ENCODE measurements around the gene CHML.

The CHML gene

GRCh38 chr1:241611736-241612135, 28.4 kb downstream of the CHML start:
- H3K4me1 ChIP-seq (ENCODE audit: control insufficient read depth in 1 of 2, insufficient read depth in 1 of 2, low read depth in 1 of 2, low read length in 1 of 2), result peaks cover 12 to 33% of the 10 kb centered on the region in 2 experiments
- H3K27ac ChIP-seq, result no peak overlapping the region
- H3K27me3 ChIP-seq, result no peaks in the 10 kb centered on the region
- no peaks in the 10 kb centered on the region for H3K36me3 ChIP-seq
- no peak overlapping the region for H3K4me3 ChIP-seq (ENCODE audit: low read depth in 1 of 2, low read length in 1 of 2)
- TF ChIP-seq CTCF (IDR thresholded peaks at IDR 0.05), result no peak
- H3K9me3 ChIP-seq, result no peaks in the 10 kb centered on the region

GRCh38 chr1:241611063-241611462, 29.1 kb downstream of the CHML start:
- peaks cover 6 to 27% of the 10 kb centered on the region in 2 experiments for H3K4me1 ChIP-seq (ENCODE audit: control insufficient read depth in 1 of 2, insufficient read depth in 1 of 2, low read depth in 1 of 2, low read length in 1 of 2)
- H3K4me3 ChIP-seq (ENCODE audit: low read depth in 1 of 2, low read length in 1 of 2), result no peak overlapping the region
- TF ChIP-seq CTCF (IDR thresholded peaks at IDR 0.05), result peak; percentile 67
- H3K27me3 ChIP-seq, result no peaks in the 10 kb centered on the region
- H3K36me3 ChIP-seq, result no peaks in the 10 kb centered on the region
- no peaks in the 10 kb centered on the region for H3K9me3 ChIP-seq
- H3K27ac ChIP-seq, result no peak overlapping the region

GRCh38 chr1:241610056-241610815, 29.9 kb downstream of the CHML start:
- Histone ChIP-seq H3K27ac (no peak overlapping the region), H3K4me3 (ENCODE audit: low read depth in 1 of 2, low read length in 1 of 2) (no peak overlapping the region), H3K36me3 (no peaks in the 10 kb centered on the region), H3K4me1 (ENCODE audit: control insufficient read depth in 1 of 2, insufficient read depth in 1 of 2, low read depth in 1 of 2, low read length in 1 of 2) (peaks cover 2 to 19% of the 10 kb centered on the region in 2 experiments), H3K27me3 (no peaks in the 10 kb centered on the region), H3K9me3 (no peaks in the 10 kb centered on the region)
- no peak for TF ChIP-seq CTCF (IDR thresholded peaks at IDR 0.05)

- H3K36me3 ChIP-seq, result no peaks in the 10 kb centered on the region
- no peak for TF ChIP-seq CTCF (IDR thresholded peaks at IDR 0.05)
- H3K9me3 ChIP-seq, result no peaks in the 10 kb centered on the region
- H3K4me3 ChIP-seq (ENCODE audit: low read depth in 1 of 2, low read length in 1 of 2), result no peak overlapping the region
- no peak overlapping the region for H3K27ac ChIP-seq
- no peaks in the 10 kb centered on the region for H3K27me3 ChIP-seq
- peaks cover 3 to 18% of the 10 kb centered on the region in 2 experiments for H3K4me1 ChIP-seq (ENCODE audit: control insufficient read depth in 1 of 2, insufficient read depth in 1 of 2, low read depth in 1 of 2, low read length in 1 of 2)
Measured at GRCh38 chr1:241608379-241609033, 31.7 kb downstream of the CHML start.

GRCh38 chr1:241607497-241607896, 32.7 kb downstream of the CHML start:
- no peaks in the 10 kb centered on the region for H3K36me3 ChIP-seq
- no peaks in the 10 kb centered on the region for H3K9me3 ChIP-seq
- no peak overlapping the region for H3K4me3 ChIP-seq (ENCODE audit: low read depth in 1 of 2, low read length in 1 of 2)
- H3K27me3 ChIP-seq, result no peaks in the 10 kb centered on the region
- TF ChIP-seq CTCF (IDR thresholded peaks at IDR 0.05), result no peak
- no peak overlapping the region for H3K27ac ChIP-seq
- H3K4me1 ChIP-seq (ENCODE audit: control insufficient read depth in 1 of 2, insufficient read depth in 1 of 2, low read depth in 1 of 2, low read length in 1 of 2), result peaks cover 3 to 15% of the 10 kb centered on the region in 2 experiments

Measured in neutrophil (primary cell).